GM12878 (cell line): ENCODE measurements around the gene ATG10.

Experiments
- HDAC2 ChIP-seq: fragments of 200-600 bp; sonication (generic); IDR thresholded peaks from 2 replicates; pipeline ENCODE4 v1.6.1; 2017
- JUNB ChIP-seq: IDR thresholded peaks from 2 replicates; pipeline ENCODE4 v1.6.1; 2016; ENCODE audit warnings: antibody characterized with exemption, mild to moderate bottlenecking
- RB1 ChIP-seq: fragments of 450-650 bp; formaldehyde crosslinking; IDR thresholded peaks from 2 replicates; pipeline ENCODE4 v1.6.1; 2017; ENCODE audit warnings: mild to moderate bottlenecking, borderline replicate concordance
- TF ChIP-seq, protein P1 (sequence below): fragments of 450-650 bp; formaldehyde crosslinking; IDR thresholded peaks from 2 replicates; pipeline ENCODE4 v1.5.0; 2022; ENCODE audit warnings: mild to moderate bottlenecking, missing genetic modification characterization
- TF ChIP-seq, protein P2 (sequence below): fragments of 450-650 bp; IDR thresholded peaks from 2 replicates; pipeline ENCODE4 v1.6.1; 2018; ENCODE audit warnings: mild to moderate bottlenecking, low read depth, moderate library complexity; ENCODE audit not compliant: partially characterized antibody

DNA sequence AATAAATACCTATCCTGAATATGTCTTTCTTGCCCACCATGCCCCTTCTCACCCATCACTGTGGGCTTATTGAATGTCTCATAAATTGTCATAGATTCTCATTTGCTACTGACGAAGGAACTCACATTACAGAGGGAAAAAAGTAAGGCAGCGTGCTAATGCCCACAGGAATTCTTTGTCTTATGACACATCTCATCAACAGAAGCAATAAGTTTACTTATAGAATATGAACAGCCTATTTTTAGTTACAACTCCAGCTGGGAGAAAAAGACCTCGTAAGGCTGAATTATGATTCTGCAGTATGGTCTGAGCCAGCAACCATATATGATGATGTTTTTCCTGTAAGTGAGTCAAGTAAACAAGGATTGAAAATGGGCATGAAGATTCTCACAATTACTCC is 22.4 kb upstream of the ATG10 start:
- TF ChIP-seq, protein P1, sequence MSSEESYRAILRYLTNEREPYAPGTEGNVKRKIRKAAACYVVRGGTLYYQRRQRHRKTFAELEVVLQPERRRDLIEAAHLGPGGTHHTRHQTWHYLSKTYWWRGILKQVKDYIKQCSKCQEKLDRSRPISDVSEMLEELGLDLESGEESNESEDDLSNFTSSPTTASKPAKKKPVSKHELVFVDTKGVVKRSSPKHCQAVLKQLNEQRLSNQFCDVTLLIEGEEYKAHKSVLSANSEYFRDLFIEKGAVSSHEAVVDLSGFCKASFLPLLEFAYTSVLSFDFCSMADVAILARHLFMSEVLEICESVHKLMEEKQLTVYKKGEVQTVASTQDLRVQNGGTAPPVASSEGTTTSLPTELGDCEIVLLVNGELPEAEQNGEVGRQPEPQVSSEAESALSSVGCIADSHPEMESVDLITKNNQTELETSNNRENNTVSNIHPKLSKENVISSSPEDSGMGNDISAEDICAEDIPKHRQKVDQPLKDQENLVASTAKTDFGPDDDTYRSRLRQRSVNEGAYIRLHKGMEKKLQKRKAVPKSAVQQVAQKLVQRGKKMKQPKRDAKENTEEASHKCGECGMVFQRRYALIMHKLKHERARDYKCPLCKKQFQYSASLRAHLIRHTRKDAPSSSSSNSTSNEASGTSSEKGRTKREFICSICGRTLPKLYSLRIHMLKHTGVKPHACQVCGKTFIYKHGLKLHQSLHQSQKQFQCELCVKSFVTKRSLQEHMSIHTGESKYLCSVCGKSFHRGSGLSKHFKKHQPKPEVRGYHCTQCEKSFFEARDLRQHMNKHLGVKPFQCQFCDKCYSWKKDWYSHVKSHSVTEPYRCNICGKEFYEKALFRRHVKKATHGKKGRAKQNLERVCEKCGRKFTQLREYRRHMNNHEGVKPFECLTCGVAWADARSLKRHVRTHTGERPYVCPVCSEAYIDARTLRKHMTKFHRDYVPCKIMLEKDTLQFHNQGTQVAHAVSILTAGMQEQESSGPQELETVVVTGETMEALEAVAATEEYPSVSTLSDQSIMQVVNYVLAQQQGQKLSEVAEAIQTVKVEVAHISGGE (CRISPR knock-in tag): no peak
- TF ChIP-seq, protein P2, sequence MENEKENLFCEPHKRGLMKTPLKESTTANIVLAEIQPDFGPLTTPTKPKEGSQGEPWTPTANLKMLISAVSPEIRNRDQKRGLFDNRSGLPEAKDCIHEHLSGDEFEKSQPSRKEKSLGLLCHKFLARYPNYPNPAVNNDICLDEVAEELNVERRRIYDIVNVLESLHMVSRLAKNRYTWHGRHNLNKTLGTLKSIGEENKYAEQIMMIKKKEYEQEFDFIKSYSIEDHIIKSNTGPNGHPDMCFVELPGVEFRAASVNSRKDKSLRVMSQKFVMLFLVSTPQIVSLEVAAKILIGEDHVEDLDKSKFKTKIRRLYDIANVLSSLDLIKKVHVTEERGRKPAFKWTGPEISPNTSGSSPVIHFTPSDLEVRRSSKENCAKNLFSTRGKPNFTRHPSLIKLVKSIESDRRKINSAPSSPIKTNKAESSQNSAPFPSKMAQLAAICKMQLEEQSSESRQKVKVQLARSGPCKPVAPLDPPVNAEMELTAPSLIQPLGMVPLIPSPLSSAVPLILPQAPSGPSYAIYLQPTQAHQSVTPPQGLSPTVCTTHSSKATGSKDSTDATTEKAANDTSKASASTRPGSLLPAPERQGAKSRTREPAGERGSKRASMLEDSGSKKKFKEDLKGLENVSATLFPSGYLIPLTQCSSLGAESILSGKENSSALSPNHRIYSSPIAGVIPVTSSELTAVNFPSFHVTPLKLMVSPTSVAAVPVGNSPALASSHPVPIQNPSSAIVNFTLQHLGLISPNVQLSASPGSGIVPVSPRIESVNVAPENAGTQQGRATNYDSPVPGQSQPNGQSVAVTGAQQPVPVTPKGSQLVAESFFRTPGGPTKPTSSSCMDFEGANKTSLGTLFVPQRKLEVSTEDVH: no peak
- TF ChIP-seq HDAC2 (no peak), RB1 (no peak), JUNB (no peak)
